K562 (cell line): ENCODE measurements around the gene UBALD2. TPM values are rescaled to one million over a fixed set of nuclear protein-coding genes. Genes with fewer than 3 reads are reported as not detected.
A peak's percentile ranks its signal among the peaks of the same experiment; 100 is the strongest.

Source experiments
- BMI1 ChIP-seq: fragments of 150-350 bp; IDR thresholded peaks from 2 replicates; pipeline ENCODE4 v1.6.1; 2014; ENCODE audit warnings: low read length
- CBFA2T3 ChIP-seq: fragments of 450-650 bp; IDR thresholded peaks from 2 replicates; pipeline ENCODE4 v1.6.1; 2017
- CC2D1A ChIP-seq: fragments of 450-650 bp; IDR thresholded peaks from 2 replicates; pipeline ENCODE4 v1.6.1; 2017; ENCODE audit warnings: mild to moderate bottlenecking
- CXXC5 ChIP-seq: fragments of 250-450 bp; sonication (Bioruptor Pico); IDR thresholded peaks from 2 replicates; pipeline ENCODE4 v1.8.0; 2022; ENCODE audit warnings: inconsistent platforms, mild to moderate bottlenecking, moderate library complexity
- E2F3 ChIP-seq: fragments of 250-450 bp; sonication (Bioruptor Pico); IDR thresholded peaks from 2 replicates; pipeline ENCODE4 v1.4.0; 2020; ENCODE audit warnings: mild to moderate bottlenecking
- ERF ChIP-seq: fragments of 450-650 bp; formaldehyde crosslinking; IDR thresholded peaks from 2 replicates; pipeline ENCODE4 v1.4.0; 2020; ENCODE audit warnings: mild to moderate bottlenecking, mixed read lengths
- FOXP1 ChIP-seq: sonication (generic); formaldehyde crosslinking; IDR thresholded peaks from 2 replicates; pipeline ENCODE4 v1.8.0; 2022; ENCODE audit warnings: mild to moderate bottlenecking, missing genetic modification reagents
- GATAD2A ChIP-seq: fragments of 450-650 bp; IDR thresholded peaks from 2 replicates; pipeline ENCODE4 v1.6.1; 2017
- GTF2E2 ChIP-seq: fragments of 200-800 bp; sonication (Bioruptor generic); IDR thresholded peaks from 2 replicates; pipeline ENCODE4 v1.6.1; 2016; ENCODE audit warnings: missing genetic modification characterization, missing compliant biosample characterization
- HDAC1 ChIP-seq, 2 experiments: fragments of 450-650 bp; IDR thresholded peaks; 2 replicates each; pipeline ENCODE4 v1.6.1; 2016 to 2017; ENCODE audit warnings: inconsistent platforms in 1 of 2, mild to moderate bottlenecking in 1 of 2, moderate library complexity in 1 of 2
- MEF2D ChIP-seq: conservative IDR thresholded peaks from 2 replicates; pipeline ENCODE4 v1.6.1; 2016; ENCODE audit warnings: low read depth, missing genetic modification characterization, missing compliant biosample characterization
- NFATC3 ChIP-seq: fragments of 450-650 bp; IDR thresholded peaks from 2 replicates; pipeline ENCODE4 v1.6.1; 2017; ENCODE audit warnings: mild to moderate bottlenecking
- PHB2 ChIP-seq: fragments of 450-650 bp; IDR thresholded peaks from 2 replicates; pipeline ENCODE4 v1.6.1; 2017; ENCODE audit warnings: low read depth
- RBBP5 ChIP-seq: fragments of 200-600 bp; sonication (generic); IDR thresholded peaks from 2 replicates; pipeline ENCODE4 v1.6.1; 2012; ENCODE audit warnings: borderline replicate concordance, mild to moderate bottlenecking, low read length, control low read depth, inconsistent platforms; ENCODE audit not compliant: insufficient read depth, poor library complexity, severe bottlenecking
- SNIP1 ChIP-seq: fragments of 450-650 bp; IDR thresholded peaks from 2 replicates; pipeline ENCODE4 v1.7.1; 2017; ENCODE audit warnings: low read depth, mild to moderate bottlenecking
- XRCC3 ChIP-seq: fragments of 450-650 bp; IDR thresholded peaks from 2 replicates; pipeline ENCODE4 v1.6.1; 2017; ENCODE audit warnings: mild to moderate bottlenecking, moderate library complexity
- ZBTB1 ChIP-seq: sonication (generic); formaldehyde crosslinking; IDR thresholded peaks from 2 replicates; pipeline ENCODE4 v1.8.1; 2023; ENCODE audit warnings: missing genetic modification reagents, low read depth, mild to moderate bottlenecking, borderline replicate concordance
- ZNF75A ChIP-seq: fragments of 450-650 bp; formaldehyde crosslinking; IDR thresholded peaks from 2 replicates; pipeline ENCODE4 v1.4.0; 2020; ENCODE audit warnings: mild to moderate bottlenecking
- polyA plus RNA-seq, 8 experiments: library from polyadenylated mRNA; depleted of rRNA in 4 of 8; stranded (reverse) in 5 of 8; unstranded in 3 of 8; fragments of >200 nt; fragmentation: Nextera tagmentation in 2 of 8; fragmentation: Illumina TruSeq in 1 of 8; extraction: Ambion mirVana in 2 of 8; extraction: Trizol in 1 of 8; gene quantifications; 2 replicates each; pipeline versions ENCODE4 v1.2.1 to v1.2.3, GENCODE V29; 2011 to 2014; ENCODE audit warnings: inconsistent platforms in 1 of 8, missing spikeins in 1 of 8
- total RNA-seq, 7 experiments: library from RNA; depleted of rRNA in 6 of 7; stranded (reverse); fragments of >200 nt in 6 of 7; fragmentation: Illumina TruSeq in 2 of 7; extraction: Trizol in 2 of 7; gene quantifications; 2 replicates each; pipeline versions ENCODE4 v1.2.1 to v1.2.3, GENCODE V29; 2011 to 2021; ENCODE audit warnings: low replicate concordance in 1 of 7
- TF ChIP-seq, protein P1 (sequence below): fragments of 250-450 bp; sonication (Bioruptor Pico); IDR thresholded peaks from 2 replicates; pipeline ENCODE4 v1.4.0; 2020
- TF ChIP-seq, protein P2 (sequence below): sonication (generic); formaldehyde crosslinking; IDR thresholded peaks from 2 replicates; pipeline ENCODE4 v1.8.1; 2022; ENCODE audit warnings: missing genetic modification reagents
- TF ChIP-seq, protein P3 (sequence below): fragments of 250-450 bp; sonication (Bioruptor Pico); IDR thresholded peaks from 2 replicates; pipeline ENCODE4 v1.8.0; 2021; ENCODE audit warnings: mild to moderate bottlenecking, moderate library complexity
- TF ChIP-seq, protein P4 (sequence below): sonication (generic); formaldehyde crosslinking; IDR thresholded peaks from 2 replicates; pipeline ENCODE4 v1.9.0; 2022; ENCODE audit warnings: mild to moderate bottlenecking, missing genetic modification reagents

Gene UBALD2
- total and polyA plus RNA-seq, 9 of the 15 experiments (the other 6 are each of a cell fraction or from before 2014, with no cell fraction given), result 2.3 to 94.1 (median 25.3) TPM

DNA sequence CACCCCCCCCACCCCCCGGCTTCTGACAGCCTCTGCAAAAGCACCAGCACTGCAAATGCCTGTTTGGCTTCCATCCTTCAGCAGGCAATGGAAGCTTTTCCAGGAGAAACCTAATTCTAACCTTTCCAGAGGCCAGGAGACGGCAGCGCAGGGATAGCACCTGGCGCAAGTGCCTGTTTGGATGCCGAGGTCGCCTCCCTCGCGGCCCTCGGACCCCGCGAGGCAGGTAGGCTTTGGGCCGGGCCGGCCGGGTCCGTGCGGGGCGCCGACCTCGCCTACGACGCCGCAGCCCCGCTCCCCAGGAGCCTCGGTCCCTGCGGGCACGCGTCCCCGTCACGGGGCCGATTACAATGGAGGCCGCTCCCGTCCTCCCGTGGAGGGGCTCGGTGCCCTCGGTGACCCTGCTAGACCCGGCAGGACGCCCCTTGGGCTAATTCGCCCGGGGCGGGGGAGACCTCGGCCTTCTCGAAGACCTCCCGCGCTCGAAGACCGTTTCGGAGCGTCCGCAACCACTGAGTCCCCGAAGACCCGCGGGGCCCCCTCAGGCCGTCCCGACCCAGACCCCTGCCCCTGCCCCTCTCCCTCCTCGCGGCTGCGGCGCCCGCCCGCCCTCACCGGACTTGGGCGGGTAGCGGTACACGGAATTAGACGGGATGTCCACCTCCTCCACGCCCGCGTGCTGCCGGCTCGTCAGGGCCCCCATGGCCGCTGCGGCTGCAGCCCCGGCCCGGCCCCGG, 25.4 kb upstream of the UBALD2 start (continued):
- TF ChIP-seq, protein P1, sequence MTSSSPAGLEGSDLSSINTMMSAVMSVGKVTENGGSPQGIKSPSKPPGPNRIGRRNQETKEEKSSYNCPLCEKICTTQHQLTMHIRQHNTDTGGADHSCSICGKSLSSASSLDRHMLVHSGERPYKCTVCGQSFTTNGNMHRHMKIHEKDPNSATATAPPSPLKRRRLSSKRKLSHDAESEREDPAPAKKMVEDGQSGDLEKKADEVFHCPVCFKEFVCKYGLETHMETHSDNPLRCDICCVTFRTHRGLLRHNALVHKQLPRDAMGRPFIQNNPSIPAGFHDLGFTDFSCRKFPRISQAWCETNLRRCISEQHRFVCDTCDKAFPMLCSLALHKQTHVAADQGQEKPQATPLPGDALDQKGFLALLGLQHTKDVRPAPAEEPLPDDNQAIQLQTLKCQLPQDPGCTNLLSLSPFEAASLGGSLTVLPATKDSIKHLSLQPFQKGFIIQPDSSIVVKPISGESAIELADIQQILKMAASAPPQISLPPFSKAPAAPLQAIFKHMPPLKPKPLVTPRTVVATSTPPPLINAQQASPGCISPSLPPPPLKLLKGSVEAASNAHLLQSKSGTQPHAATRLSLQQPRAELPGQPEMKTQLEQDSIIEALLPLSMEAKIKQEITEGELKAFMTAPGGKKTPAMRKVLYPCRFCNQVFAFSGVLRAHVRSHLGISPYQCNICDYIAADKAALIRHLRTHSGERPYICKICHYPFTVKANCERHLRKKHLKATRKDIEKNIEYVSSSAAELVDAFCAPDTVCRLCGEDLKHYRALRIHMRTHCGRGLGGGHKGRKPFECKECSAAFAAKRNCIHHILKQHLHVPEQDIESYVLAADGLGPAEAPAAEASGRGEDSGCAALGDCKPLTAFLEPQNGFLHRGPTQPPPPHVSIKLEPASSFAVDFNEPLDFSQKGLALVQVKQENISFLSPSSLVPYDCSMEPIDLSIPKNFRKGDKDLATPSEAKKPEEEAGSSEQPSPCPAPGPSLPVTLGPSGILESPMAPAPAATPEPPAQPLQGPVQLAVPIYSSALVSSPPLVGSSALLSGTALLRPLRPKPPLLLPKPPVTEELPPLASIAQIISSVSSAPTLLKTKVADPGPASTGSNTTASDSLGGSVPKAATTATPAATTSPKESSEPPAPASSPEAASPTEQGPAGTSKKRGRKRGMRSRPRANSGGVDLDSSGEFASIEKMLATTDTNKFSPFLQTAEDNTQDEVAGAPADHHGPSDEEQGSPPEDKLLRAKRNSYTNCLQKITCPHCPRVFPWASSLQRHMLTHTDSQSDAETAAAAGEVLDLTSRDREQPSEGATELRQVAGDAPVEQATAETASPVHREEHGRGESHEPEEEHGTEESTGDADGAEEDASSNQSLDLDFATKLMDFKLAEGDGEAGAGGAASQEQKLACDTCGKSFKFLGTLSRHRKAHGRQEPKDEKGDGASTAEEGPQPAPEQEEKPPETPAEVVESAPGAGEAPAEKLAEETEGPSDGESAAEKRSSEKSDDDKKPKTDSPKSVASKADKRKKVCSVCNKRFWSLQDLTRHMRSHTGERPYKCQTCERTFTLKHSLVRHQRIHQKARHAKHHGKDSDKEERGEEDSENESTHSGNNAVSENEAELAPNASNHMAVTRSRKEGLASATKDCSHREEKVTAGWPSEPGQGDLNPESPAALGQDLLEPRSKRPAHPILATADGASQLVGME, result peak; percentile 79; the same call in 1 of the 2 replicates
- TF ChIP-seq NFATC3 (no peak), RBBP5 (peak; percentile 75), CC2D1A (no peak), CBFA2T3 (no peak), FOXP1 (no peak), GATAD2A (no peak), GTF2E2 (no peak), XRCC3 (no peak), MEF2D (no peak), PHB2 (no peak), HDAC1 (IDR thresholded peaks at IDR 0.05) (no peak), E2F3 (CRISPR knock-in tag) (0 out of 2 replicates have a peak, but pooled peaks have one; percentile 15), ERF (CRISPR knock-in tag) (no peak), SNIP1 (no peak), ZBTB1 (CRISPR knock-in tag) (peak; percentile 13; the same call in 1 of the 2 replicates), BMI1 (no peak), CXXC5 (CRISPR knock-in tag) (peak; percentile 52), ZNF75A (CRISPR knock-in tag) (no peak)
- TF ChIP-seq, protein P2, sequence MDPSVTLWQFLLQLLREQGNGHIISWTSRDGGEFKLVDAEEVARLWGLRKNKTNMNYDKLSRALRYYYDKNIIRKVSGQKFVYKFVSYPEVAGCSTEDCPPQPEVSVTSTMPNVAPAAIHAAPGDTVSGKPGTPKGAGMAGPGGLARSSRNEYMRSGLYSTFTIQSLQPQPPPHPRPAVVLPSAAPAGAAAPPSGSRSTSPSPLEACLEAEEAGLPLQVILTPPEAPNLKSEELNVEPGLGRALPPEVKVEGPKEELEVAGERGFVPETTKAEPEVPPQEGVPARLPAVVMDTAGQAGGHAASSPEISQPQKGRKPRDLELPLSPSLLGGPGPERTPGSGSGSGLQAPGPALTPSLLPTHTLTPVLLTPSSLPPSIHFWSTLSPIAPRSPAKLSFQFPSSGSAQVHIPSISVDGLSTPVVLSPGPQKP (CRISPR knock-in tag), result no peak
- TF ChIP-seq, protein P3, sequence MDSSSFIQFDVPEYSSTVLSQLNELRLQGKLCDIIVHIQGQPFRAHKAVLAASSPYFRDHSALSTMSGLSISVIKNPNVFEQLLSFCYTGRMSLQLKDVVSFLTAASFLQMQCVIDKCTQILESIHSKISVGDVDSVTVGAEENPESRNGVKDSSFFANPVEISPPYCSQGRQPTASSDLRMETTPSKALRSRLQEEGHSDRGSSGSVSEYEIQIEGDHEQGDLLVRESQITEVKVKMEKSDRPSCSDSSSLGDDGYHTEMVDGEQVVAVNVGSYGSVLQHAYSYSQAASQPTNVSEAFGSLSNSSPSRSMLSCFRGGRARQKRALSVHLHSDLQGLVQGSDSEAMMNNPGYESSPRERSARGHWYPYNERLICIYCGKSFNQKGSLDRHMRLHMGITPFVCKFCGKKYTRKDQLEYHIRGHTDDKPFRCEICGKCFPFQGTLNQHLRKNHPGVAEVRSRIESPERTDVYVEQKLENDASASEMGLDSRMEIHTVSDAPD (CRISPR knock-in tag), result no peak
- TF ChIP-seq, protein P4, sequence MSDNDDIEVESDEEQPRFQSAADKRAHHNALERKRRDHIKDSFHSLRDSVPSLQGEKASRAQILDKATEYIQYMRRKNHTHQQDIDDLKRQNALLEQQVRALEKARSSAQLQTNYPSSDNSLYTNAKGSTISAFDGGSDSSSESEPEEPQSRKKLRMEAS, result peak; percentile 26; the same call in 1 of the 2 replicates
